B cell (primary cell): ENCODE measurements around the gene TCP10L.

Source experiments
- EZH2 ChIP-seq: IDR thresholded peaks from 2 replicates; pipeline ENCODE4 v1.6.1; 2012; ENCODE audit warnings: borderline replicate concordance, low read depth, mild to moderate bottlenecking, moderate library complexity, low read length; ENCODE audit not compliant: insufficient read depth, poor library complexity, severe bottlenecking
- TF ChIP-seq, protein P1 (sequence below): fragments of 200-600 bp; IDR thresholded peaks from one replicate; pipeline ENCODE4 v1.8.0; 2022; ENCODE audit warnings: antibody characterized with exemption, mild to moderate bottlenecking

DNA sequence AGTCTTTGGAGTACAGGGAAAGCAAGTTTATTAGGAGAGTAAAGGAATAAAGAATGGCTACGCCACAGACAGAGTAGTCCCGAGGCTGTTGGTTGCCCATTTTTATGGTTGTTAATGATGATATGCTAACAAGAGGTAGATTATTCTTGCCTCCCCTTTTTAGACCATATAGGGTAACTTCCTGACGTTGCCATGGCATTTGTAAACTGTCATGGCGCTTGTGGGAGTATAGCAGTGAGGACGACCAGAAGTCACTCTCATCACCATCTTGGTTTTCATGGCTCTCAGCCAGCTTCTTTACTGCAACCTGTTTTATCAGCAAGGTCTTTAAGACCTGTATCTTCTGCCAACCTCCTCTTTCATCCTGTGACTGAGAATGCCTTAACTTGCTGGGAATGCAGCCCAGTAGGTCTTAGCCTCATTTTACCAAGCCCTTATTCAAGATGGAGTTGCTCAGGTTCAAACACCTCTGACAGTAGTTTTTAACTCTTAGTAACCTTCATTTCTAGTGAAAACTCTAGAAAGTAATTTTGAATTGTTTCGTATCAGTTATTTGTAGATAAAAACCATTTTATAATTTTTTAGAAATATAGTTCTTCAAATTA is 26.2 kb downstream of the TCP10L start:
- TF ChIP-seq, protein P1, sequence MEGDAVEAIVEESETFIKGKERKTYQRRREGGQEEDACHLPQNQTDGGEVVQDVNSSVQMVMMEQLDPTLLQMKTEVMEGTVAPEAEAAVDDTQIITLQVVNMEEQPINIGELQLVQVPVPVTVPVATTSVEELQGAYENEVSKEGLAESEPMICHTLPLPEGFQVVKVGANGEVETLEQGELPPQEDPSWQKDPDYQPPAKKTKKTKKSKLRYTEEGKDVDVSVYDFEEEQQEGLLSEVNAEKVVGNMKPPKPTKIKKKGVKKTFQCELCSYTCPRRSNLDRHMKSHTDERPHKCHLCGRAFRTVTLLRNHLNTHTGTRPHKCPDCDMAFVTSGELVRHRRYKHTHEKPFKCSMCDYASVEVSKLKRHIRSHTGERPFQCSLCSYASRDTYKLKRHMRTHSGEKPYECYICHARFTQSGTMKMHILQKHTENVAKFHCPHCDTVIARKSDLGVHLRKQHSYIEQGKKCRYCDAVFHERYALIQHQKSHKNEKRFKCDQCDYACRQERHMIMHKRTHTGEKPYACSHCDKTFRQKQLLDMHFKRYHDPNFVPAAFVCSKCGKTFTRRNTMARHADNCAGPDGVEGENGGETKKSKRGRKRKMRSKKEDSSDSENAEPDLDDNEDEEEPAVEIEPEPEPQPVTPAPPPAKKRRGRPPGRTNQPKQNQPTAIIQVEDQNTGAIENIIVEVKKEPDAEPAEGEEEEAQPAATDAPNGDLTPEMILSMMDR = no peak
- TF ChIP-seq EZH2 = no peak
